Heart right ventricle (tissue), 16 donors: ENCODE results near the gene TSPAN7. TPM values are rescaled to one million over a fixed set of nuclear protein-coding genes. Genes with fewer than 3 reads are reported as not detected.

ENCODE experiments used
- ATAC-seq, 8 donors: fragments of 200-7000 bp; cut with Tn5 transposase; one replicate each; pipeline ENCODE4 v1.9.1; 2020; ENCODE audit warnings: mild to moderate bottlenecking in 8 of 8, moderate library complexity in 8 of 8, moderate number of reproducible peaks in 1 of 8
- DNase-seq, 2 donors: peaks; one replicate each; pipeline ENCODE4 v3.0.0-alpha.2; 2020
- H3K27ac ChIP-seq, 10 donors: fragments of 200-600 bp; sonication (generic) in 2 of 10; one replicate each; pipeline versions ENCODE4 v1.5.0 to v1.8.0; 2020 to 2022; ENCODE audit warnings: mild to moderate bottlenecking in 3 of 10
- H3K27me3 ChIP-seq, 7 donors: fragments of 200-600 bp; one replicate each; pipeline ENCODE4 v1.8.0; 2021 to 2022; ENCODE audit warnings: mild to moderate bottlenecking in 2 of 7
- H3K36me3 ChIP-seq, 9 donors: fragments of 200-600 bp; sonication (generic) in 1 of 9; one replicate each; pipeline versions ENCODE4 v1.5.0 to v1.8.0; 2020 to 2022; ENCODE audit warnings: mild to moderate bottlenecking in 2 of 9
- H3K4me1 ChIP-seq, 9 donors: fragments of 200-600 bp; sonication (generic) in 1 of 9; one replicate each; pipeline versions ENCODE4 v1.5.0 to v1.8.0; 2020 to 2022; ENCODE audit warnings: mild to moderate bottlenecking in 4 of 9
- H3K4me3 ChIP-seq, 10 donors: fragments of 200-600 bp; sonication (generic) in 2 of 10; one replicate each; pipeline versions ENCODE4 v1.5.0 to v1.8.0; 2020 to 2022; ENCODE audit warnings: mild to moderate bottlenecking in 7 of 10, moderate library complexity in 2 of 10
- H3K9me3 ChIP-seq, 11 donors: fragments of 200-600 bp in 10 of 11; sonication (generic) in 2 of 11; one replicate each; pipeline versions ENCODE4 v1.5.0 to v1.8.0; 2013 to 2022; ENCODE audit warnings: mild to moderate bottlenecking in 2 of 11, control low read depth in 1 of 11, moderate library complexity in 1 of 11
- CTCF ChIP-seq, 9 donors: fragments of 200-600 bp; sonication (generic) in 2 of 9; IDR thresholded peaks; one replicate each; pipeline versions ENCODE4 v1.5.0 to v1.8.0; 2021 to 2022; ENCODE audit warnings: antibody characterized with exemption in 9 of 9, mild to moderate bottlenecking in 5 of 9, moderate library complexity in 1 of 9
- WGBS, 2 donors: extraction: QIAGEN DNeasy Blood & Tissue Kit; methylation state at CpG; one replicate each; pipeline ENCODE4 v1.1.7; 2013; ENCODE audit warnings: inconsistent platforms in 1 of 2; 5-methylcytosine and 5-hydroxymethylcytosine counted together
- intact Hi-C, 10 donors: fragments of 100-400 bp; cut with DNase I; formaldehyde crosslinking; loops; one replicate each; pipeline versions ENCODE4 v1.11.1 to v1.14.2; 2022
- polyA plus RNA-seq, 2 donors: library from polyadenylated mRNA; stranded (reverse); fragments of 200-250 nt; gene quantifications; one replicate each; pipeline ENCODE4 v1.2.3, GENCODE V29; 2013
- total RNA-seq, 10 donors: library from RNA; stranded (reverse); fragmentation: NEBNext Ultra II Directional in 3 of 10; extraction: Animal tissue kit (Norgen Biotek cat#: 25700) in 3 of 10; gene quantifications; one replicate each; pipeline versions ENCODE4 v1.2.1 to v1.2.4, GENCODE V29; 2021 to 2023
- donor health status: Arrhythmogenic right ventricular cardiomyopathy.
- donor health status: ischemic (EF 13 %, LVEDD 7.1; RV severe dilation, severe dysfunction).
- donor health status: healthy with polysubstance abuse.
- donor health status: DM: no; HTN: yes; CAD: no.
- donor health status: DM: no; HTN: no; CAD: no.
- donor health status: ischemic (EF 25% LVEDD 6.9; RV normal size, moderate dysfunction).
- donor health status: ischemic (EF 25% LVEDD 5.7; RV mildly dilated, moderate dysfunction).
- donor health status: healthy.
- donor health status: DM: yes; HTN: yes; CAD: no.
- donor health status: Ischemic cardiomyopathy.
- donor health status: ischemic (EF 35%, LVEDD 5.7; RV mildly dilated, moderate dysfunction).
- donor health status: nonischemic (EF 11% LVEDD 7.7; RV severe dilation, severe dysfunction).
- donor health status: DM: yes; HTN: yes; CAD: no.
- donor health status: PGD.
- donor health status: ischemic (EF 29% LVEDD 5.4; RV normal size, mild dysfunction).
- donor health status: nonischemic (EF 23%, LVEDD 6.1; RV moderate dilation, normal function).

TSPAN7 gene
- total and polyA plus RNA-seq, 12 donors, result 11.1 to 49.3 (median 21.0) TPM

- H3K27ac ChIP-seq, result no peak overlapping the region
- H3K4me3 ChIP-seq, result no peak overlapping the region
- no peak for ATAC-seq
- intact Hi-C loops, result no loop called here
- TF ChIP-seq CTCF (IDR thresholded peaks at IDR 0.05), result no peak
- 19 to 62% methylated on average over 2 of the region's 2 CpGs for WGBS, 2 donors
- H3K27me3 ChIP-seq, result peaks cover 0 to 17% (median 0%) of the 10 kb centered on the region in 7 donors
- peak in 1 of 2 donors; percentile 5 for DNase-seq
- H3K9me3 ChIP-seq, result no peaks in the 10 kb centered on the region
- H3K4me1 ChIP-seq, result peaks cover 0 to 3% (median 0%) of the 10 kb centered on the region in 9 donors
- no peaks in the 10 kb centered on the region for H3K36me3 ChIP-seq
These were observed 165.3 kb downstream of the TSPAN7 start for GRCh38 chrX:38726612-38727011.

DNA sequence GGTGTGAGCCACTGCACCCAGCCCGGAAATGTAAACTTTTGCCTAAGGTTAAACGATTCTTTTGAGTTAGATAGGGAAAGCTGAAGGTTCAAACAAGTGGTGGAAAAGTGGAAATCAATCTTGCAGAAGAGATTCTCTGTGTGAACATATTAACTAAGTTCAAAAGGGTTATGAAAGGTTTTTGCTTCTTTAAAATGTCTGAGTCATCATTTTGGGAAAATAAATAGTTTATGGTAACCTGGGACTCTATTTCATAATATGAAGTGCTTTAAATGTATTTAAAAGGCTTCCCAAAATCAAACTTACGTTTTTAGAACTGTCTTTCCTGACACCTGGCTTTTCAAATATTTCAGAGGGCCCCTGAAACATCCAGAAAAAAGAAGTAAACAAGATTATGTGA lies 166.3 kb downstream of the TSPAN7 start:
- Histone ChIP-seq H3K4me1 (peaks cover 0 to 3% (median 0%) of the 10 kb centered on the region in 9 donors), H3K36me3 (no peaks in the 10 kb centered on the region), H3K4me3 (no peak overlapping the region), H3K9me3 (no peaks in the 10 kb centered on the region), H3K27ac (no peak overlapping the region), H3K27me3 (peaks cover 0 to 9% (median 0%) of the 10 kb centered on the region in 7 donors)
- no peak for TF ChIP-seq CTCF (IDR thresholded peaks at IDR 0.05)
- DNase-seq (no peak), ATAC-seq (no peak)
- intact Hi-C loops, result no loop called here
- WGBS, 2 donors, result 90 to 92% methylated on average over 3 of the region's 3 CpGs

DNA sequence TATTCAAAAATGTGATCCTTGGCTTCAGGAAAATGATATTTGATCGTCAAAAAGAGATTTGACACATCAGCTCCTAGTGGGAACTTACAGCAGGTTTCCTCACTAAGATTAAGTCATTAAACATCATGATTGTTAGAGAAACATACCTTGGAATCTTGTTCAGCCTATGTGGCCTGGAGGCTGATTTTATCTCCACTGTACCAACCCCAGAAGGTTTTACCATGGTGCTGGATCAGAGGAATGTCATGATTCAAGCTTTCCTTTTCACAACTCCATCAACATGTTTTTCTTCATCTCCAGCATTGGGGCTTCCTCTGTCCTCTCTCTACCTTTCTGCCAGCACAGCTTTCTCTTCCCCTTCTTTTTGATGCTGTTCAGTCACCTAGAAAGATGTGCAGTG lies 171.5 kb downstream of the TSPAN7 start:
- no peak for TF ChIP-seq CTCF (IDR thresholded peaks at IDR 0.05)
- intact Hi-C loops, result no loop called here
- no peak for ATAC-seq
- H3K9me3 ChIP-seq, result no peaks in the 10 kb centered on the region
- 80 to 93% methylated on average over 1 of the region's 1 CpG for WGBS, 2 donors
- DNase-seq, result no peak
- H3K27me3 ChIP-seq, result no peaks in the 10 kb centered on the region
- no peaks in the 10 kb centered on the region for H3K4me1 ChIP-seq
- no peak overlapping the region for H3K27ac ChIP-seq
- no peak overlapping the region for H3K4me3 ChIP-seq
- no peaks in the 10 kb centered on the region for H3K36me3 ChIP-seq

Other genes starting within 250 kb of the TSPAN7 start
- gene RPGR, start 234.0 kb upstream of the TSPAN7 start, total RNA-seq, result 10 to 100 TPM in 1 of 10 donors, 1 to 10 TPM in 9; 3.8 to 10.2 (median 5.5) TPM
- gene RPGR, start 234.0 kb upstream of the TSPAN7 start, polyA plus RNA-seq, result 10 to 100 TPM in 1 of 2 donors, 1 to 10 TPM in 1; 9.9 to 30.3 TPM
- under 1 TPM in 1 of 10 donors, not detected in 9; 0.38 TPM for gene OTC, start 208.9 kb upstream of the TSPAN7 start, total RNA-seq
- gene OTC, start 208.9 kb upstream of the TSPAN7 start, polyA plus RNA-seq, result under 1 TPM in 1 of 2 donors, not detected in 1; 0.20 TPM
- 100 to 1,000 TPM in 1 of 10 donors, 10 to 100 TPM in 9; 15.2 to 171 (median 26.9) TPM for gene MID1IP1, start 239.9 kb downstream of the TSPAN7 start, total RNA-seq
- 10 to 100 TPM; 20.0 to 30.9 TPM for gene MID1IP1, start 239.9 kb downstream of the TSPAN7 start, polyA plus RNA-seq